HL-60 (cell line): ENCODE measurements around the gene LCE3D.
"Not testable (repeated sequence)": the region's sequence is repeated elsewhere in the genome, so short reads cannot be mapped to it uniquely, and the experiment has no call there.

Source experiments
- DNase-seq, 2 experiments: peaks; one replicate each; pipeline ENCODE4 v3.0.0-alpha.2; 2010 to 2020; ENCODE audit warnings: low read depth in 1 of 2, low spot score in 1 of 2
- H3K27ac ChIP-seq: fragments of 250-450 bp; sonication (Bioruptor Pico); replicated peaks from 2 replicates; pipeline ENCODE4 v1.5.1; 2020; ENCODE audit warnings: mild to moderate bottlenecking, moderate library complexity
- H3K27me3 ChIP-seq: fragments of 250-450 bp; sonication (Bioruptor Pico); 2 replicates; pipeline ENCODE4 v1.5.1; 2021; ENCODE audit warnings: mild to moderate bottlenecking, moderate library complexity; ENCODE audit not compliant: insufficient read depth, poor library complexity, severe bottlenecking
- H3K4me3 ChIP-seq: replicated peaks from 2 replicates; pipeline ENCODE4 v1.5.1; 2011; ENCODE audit warnings: mild to moderate bottlenecking, control low read depth, low read length; ENCODE audit not compliant: insufficient read depth
- GABPA ChIP-seq: IDR thresholded peaks from 2 replicates; pipeline ENCODE4 v1.6.1; 2012; ENCODE audit warnings: low read depth
- POLR2AphosphoS5 ChIP-seq: IDR thresholded peaks from 2 replicates; pipeline ENCODE4 v1.6.1; 2012; ENCODE audit warnings: low read depth
- SPI1 ChIP-seq: IDR thresholded peaks from 2 replicates; pipeline ENCODE4 v1.6.1; 2012; ENCODE audit warnings: low read depth, mild to moderate bottlenecking, borderline replicate concordance
- TF ChIP-seq, protein P1 (sequence below): IDR thresholded peaks from 2 replicates; pipeline ENCODE4 v1.6.1; 2012; ENCODE audit warnings: low read depth; ENCODE audit not compliant: insufficient replicate concordance
- TF ChIP-seq, protein P2 (sequence below): IDR thresholded peaks from one replicate; pipeline ENCODE4 v1.5.1; 2011; ENCODE audit warnings: low read length, control low read depth, inconsistent platforms; ENCODE audit not compliant: insufficient read depth

The LCE3D gene

DNA sequence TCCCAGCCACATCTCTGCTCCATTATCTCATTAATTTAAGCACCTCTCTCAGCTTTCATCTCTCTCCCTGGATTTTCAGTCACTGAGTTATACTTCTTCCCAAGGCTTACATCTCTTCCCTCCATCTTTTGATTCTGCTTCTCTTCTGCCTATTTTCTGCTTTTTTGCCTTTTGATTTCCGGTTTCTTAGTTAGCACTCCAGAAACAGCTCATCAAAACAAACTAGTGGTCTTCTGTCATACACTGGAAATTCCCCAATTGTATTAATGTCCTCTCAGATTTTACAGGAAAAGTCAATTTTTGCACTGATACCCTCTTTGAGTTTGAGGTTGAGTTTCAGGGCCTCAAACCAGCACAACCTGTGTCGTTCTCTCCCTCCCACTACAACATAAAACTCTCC lies 15.2 kb downstream of the LCE3D start:
- TF ChIP-seq, protein P1, sequence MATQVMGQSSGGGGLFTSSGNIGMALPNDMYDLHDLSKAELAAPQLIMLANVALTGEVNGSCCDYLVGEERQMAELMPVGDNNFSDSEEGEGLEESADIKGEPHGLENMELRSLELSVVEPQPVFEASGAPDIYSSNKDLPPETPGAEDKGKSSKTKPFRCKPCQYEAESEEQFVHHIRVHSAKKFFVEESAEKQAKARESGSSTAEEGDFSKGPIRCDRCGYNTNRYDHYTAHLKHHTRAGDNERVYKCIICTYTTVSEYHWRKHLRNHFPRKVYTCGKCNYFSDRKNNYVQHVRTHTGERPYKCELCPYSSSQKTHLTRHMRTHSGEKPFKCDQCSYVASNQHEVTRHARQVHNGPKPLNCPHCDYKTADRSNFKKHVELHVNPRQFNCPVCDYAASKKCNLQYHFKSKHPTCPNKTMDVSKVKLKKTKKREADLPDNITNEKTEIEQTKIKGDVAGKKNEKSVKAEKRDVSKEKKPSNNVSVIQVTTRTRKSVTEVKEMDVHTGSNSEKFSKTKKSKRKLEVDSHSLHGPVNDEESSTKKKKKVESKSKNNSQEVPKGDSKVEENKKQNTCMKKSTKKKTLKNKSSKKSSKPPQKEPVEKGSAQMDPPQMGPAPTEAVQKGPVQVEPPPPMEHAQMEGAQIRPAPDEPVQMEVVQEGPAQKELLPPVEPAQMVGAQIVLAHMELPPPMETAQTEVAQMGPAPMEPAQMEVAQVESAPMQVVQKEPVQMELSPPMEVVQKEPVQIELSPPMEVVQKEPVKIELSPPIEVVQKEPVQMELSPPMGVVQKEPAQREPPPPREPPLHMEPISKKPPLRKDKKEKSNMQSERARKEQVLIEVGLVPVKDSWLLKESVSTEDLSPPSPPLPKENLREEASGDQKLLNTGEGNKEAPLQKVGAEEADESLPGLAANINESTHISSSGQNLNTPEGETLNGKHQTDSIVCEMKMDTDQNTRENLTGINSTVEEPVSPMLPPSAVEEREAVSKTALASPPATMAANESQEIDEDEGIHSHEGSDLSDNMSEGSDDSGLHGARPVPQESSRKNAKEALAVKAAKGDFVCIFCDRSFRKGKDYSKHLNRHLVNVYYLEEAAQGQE, result no peak
- TF ChIP-seq SPI1 (no peak), POLR2AphosphoS5 (no peak), GABPA (no peak)
- TF ChIP-seq, protein P2, sequence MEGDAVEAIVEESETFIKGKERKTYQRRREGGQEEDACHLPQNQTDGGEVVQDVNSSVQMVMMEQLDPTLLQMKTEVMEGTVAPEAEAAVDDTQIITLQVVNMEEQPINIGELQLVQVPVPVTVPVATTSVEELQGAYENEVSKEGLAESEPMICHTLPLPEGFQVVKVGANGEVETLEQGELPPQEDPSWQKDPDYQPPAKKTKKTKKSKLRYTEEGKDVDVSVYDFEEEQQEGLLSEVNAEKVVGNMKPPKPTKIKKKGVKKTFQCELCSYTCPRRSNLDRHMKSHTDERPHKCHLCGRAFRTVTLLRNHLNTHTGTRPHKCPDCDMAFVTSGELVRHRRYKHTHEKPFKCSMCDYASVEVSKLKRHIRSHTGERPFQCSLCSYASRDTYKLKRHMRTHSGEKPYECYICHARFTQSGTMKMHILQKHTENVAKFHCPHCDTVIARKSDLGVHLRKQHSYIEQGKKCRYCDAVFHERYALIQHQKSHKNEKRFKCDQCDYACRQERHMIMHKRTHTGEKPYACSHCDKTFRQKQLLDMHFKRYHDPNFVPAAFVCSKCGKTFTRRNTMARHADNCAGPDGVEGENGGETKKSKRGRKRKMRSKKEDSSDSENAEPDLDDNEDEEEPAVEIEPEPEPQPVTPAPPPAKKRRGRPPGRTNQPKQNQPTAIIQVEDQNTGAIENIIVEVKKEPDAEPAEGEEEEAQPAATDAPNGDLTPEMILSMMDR, result no peak
- H3K27me3 ChIP-seq, result no peaks in the 10 kb centered on the region
- H3K27ac ChIP-seq, result no peak overlapping the region
- no peak overlapping the region for H3K4me3 ChIP-seq
- DNase-seq, result no peak

DNA sequence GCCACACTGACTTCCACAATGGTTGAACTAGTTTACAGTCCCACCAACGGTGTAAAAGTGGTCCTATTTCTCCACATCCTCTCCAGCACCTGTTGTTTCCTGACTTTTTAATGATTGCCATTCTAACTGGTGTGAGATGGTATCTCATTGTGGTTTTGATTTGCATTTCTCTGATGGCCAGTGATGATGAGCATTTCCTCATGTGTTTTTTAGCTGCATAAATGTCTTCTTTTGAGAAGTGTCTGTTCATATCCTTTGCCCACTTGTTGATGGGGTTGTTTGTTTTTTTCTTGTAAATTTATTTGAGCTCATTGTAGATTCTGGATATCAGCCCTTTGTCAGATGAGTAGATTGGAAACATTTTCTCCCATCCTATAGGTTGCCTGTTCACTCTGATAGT lies 32.0 kb downstream of the LCE3D start:
- H3K27me3 ChIP-seq, DNase-seq, H3K27ac ChIP-seq, H3K4me3 ChIP-seq: not testable (repeated sequence)

DNA sequence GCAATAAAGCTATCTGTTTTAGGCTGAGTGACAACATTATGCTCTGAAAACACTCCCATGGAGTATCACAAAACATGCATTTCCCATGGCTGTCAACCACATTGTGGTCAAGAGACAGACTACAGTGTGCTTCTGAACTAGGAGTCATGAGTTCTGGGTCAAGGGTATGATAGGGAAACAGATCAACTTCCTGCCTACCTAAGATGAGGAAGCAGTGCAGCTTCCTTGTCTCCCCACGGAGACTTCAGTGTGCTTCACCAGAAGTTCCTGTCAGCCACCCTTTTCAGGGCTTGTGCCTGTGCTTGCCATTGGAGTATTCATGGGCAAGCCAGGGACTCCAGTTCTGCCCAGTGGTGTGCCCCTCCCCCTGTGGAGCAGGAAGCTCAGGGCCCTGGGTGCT lies 33.6 kb downstream of the LCE3D start:
- TF ChIP-seq GABPA (peak; percentile 81), POLR2AphosphoS5 (no peak)
- TF ChIP-seq, protein P2, result no peak
- DNase-seq, result peak; percentile 14 to 52
- no peaks in the 10 kb centered on the region for H3K27me3 ChIP-seq
- no peak overlapping the region for H3K4me3 ChIP-seq
- no peak overlapping the region for H3K27ac ChIP-seq

DNA sequence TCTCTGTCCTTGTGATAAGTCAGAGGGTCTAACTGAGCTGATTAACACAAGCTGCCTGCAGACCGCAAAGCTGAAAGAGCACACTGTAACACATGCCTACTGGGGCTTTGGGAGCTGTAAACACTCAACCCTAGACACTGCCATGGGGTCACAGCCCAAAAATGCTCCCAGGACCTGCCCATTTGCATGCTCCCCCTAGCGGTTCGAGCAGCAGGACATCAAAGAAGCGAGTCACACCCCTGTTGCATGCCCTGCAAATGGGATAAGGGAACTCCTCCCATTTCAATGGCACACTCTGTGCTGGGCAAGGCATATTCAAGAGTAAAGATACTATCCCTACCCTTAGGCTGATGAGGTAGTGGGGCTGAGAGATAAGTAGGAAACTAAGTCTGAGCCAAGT lies 36.5 kb downstream of the LCE3D start:
- no peak overlapping the region for H3K4me3 ChIP-seq
- DNase-seq, result no peak
- no peaks in the 10 kb centered on the region for H3K27me3 ChIP-seq
- TF ChIP-seq GABPA (no peak), POLR2AphosphoS5 (no peak), SPI1 (no peak)
- TF ChIP-seq, protein P2, result no peak
- TF ChIP-seq, protein P1, result no peak
- no peak overlapping the region for H3K27ac ChIP-seq
